Measurements from ENCODE around the gene TGFBR2. TPM values are rescaled to one million over a fixed set of nuclear protein-coding genes. Genes with fewer than 3 reads are reported as not detected.
"Not testable (repeated sequence)": the region's sequence is repeated elsewhere in the genome, so short reads cannot be mapped to it uniquely, and the experiment has no call there.

Gene TGFBR2
- total RNA-seq, 1 experiment from 2014 or later, result 132 TPM

DNA sequence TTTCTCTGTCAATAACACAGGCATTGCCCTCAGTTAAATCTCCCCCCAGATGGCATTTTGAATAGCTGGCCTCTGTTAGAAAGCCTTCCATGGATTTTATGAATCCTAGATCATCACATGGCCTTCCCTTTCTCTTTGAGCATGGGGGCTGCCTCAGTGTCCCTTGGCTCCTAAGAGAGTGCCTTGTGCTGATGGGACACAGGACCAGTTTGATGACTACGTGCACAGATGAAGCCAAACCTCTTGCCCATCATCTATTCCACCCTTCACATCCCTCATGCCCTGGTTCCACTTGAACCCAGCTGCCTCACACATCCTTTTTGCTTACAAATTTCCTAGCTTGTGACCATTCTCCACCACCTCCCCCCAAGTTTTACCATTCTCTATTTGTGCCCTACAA lies 12.9 kb downstream of the TGFBR2 start:
- DNase-seq (ENCODE audit: low read depth), result no peak

DNA sequence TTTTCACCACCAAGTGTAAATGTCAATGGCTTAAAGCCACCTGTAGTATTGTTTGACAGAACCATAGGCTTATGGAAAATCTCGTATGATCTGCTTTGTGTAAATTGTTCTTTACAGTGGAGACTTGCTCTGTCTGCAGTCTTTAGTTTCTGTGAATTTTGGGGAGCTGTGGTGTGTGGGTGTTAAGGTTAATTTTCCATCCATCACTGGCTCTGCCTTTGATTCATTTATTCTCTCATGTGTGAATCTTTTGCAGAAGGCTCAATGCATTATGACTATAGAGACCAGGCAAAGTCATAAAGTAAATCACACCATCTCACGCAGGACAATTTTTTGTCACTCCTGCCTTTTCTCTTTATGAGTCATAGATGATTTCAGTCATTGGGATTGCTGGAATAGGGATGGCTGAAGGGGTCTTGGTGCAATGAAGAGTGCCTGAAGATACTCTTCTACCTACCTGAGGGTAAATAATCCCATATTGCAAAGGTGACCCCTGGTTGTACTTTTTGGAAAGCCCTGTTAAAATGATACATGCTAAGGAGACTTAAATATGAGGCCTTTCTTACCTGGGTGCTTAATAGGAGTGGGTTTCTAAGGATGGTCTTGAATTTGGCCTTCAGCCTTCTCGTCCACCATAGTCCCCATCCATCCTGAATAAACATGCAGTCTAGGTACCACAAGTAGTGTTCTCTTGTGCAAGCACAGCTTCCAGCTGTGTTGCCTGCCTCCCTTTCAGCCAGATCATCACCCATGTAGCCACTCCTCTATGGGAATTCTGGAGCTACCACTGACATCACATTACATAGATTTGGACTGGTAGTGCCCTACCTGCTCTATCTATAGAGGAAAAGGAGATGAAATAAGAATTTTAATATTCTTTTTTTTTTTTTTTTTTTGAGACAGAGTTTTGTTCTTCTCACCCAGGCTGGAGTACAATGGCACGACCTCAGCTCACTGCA lies 14.3 kb downstream of the TGFBR2 start:
- no peak for DNase-seq (ENCODE audit: low read depth)

DNA sequence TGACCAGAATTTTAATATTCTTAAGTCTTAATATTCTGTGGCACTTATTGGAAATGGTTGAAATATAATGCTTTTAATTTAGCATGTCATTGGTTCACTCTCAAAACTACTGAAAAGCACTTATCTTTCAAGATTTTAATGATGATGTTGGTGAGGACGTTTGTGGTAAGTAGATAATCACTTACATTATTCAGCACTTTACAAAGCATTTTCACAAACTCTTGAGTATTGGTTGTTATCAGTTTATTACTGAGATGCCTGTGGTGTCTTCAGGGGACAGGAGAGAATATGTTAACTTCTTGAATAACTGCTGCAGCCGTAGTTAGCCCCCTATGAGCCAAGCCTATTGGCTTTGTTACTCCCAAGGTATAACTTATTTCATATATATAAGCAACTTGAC lies 15.2 kb downstream of the TGFBR2 start:
- no peak for DNase-seq (ENCODE audit: low read depth)

DNA sequence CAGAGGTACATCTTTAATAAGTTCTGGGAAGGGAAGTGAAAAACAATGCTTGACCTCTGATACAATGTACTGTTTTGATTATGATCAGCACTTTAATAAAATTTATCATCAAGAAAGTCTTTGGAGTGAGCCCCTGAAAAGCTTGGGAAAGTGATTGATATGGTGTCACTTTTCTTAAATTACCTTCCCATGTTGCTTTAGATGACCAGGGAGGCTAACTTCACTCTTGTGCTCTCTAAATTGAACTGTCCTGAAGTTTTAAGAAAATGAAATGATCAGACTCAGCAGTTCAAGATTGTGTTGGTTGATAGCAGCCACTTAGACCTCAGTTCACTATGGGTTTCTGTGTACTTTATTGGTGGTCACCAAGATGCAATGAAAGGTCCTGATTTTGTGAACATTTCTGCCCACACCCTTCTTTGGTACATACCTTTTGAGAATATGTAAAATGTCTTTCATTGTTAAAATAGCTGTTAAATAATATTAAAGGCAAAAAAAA lies 15.7 kb downstream of the TGFBR2 start:
- no peak for DNase-seq (ENCODE audit: low read depth)

DNA sequence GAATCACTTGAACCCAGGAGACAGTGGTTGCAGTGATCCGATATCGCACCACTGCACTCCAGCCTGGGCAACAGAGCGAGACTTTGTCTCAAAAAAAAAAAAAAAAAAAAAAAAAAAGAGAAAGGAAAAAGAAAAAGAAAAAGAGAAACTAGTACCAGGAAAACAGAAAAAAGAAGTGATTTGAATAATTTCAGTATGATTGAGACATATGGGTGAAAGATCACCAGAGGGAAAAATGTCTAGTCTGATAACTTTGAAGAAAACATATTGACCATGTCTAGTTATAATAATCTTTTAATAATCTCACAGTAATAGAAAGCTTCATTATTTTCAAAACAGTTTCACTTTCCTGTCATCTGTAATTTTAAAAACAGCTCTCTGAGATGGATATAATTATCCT lies 16.4 kb downstream of the TGFBR2 start:
- DNase-seq (ENCODE audit: low read depth), result no peak

DNA sequence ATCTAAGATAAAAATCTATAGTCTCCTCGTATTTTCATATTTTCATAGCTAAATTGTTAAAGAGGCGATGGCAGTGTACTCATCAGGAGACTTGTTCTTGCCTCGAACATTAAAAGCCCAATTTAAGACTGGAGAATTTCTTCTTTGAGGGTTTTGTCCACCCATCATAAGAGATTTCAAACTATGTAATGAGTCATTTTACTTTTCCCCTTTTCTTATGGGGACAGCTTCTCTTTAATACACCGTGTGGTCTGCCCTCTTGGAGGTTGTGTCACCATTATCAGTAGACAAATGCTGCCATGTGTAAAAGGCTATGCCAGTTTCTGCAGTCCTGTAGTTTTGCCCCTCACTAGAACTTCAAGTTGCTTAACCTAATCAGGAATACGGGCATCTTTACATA lies 16.9 kb downstream of the TGFBR2 start:
- DNase-seq (ENCODE audit: low read depth), result peak; percentile 72

DNA sequence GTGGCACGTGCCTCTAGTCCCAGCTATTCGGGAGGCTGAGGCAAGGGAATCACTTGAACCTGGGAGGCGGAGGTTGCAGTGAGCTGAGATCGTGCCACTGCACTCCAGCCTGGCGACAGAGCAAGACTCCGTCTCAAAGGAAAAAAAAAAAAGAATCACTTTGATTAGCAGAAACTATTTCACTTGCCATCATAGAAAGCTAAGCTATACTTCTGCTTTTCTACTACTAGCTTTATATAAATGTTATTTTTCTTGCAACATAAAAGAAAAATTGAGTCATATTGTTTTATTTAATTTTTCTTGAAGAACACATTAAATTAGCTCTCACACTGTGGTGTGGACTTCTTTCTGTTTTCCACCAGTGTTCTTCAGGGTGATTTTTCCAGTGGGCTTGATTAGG lies 18.1 kb downstream of the TGFBR2 start:
- DNase-seq (ENCODE audit: low read depth), result not testable (repeated sequence)

DNA sequence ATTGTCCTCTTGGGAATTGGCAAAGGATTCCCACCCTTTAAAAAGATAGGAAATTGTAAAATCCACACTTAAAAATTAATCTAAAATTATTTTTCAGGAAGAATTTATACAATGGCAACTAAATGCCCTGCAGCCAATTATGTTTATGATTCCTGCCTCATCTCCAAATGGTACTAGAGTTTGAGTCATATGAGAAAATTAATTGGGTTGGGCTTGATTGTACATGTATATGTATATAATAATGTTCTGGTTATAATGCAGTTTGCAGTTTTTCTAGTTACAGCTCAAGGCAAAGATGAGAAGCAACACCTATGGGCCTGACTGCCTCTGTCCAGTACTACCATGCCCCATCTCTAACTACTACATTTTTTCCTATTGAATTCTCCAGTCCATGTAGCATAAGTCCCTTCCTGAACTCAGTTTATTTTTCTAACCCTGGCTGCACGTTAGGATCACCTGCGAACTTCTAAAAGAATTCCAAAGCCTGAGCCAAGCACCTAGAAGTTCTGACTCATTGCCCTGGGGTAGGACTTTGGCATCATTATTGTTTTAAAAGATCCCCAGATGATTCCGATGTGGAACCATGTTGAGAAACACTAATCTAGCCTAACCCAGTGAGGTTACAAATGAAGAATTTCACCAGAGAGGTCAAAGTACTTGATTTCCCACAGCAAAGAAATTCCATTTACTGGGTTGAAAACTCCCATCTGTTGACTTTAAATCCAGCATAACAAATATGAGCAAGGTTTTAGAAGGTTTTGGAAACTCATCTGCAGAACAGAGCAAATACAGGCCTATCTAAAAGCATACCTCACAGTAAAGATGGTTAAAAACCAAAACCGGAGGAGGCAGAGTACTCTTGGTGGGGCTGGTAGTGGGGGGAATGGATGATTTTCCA lies 19.4 kb downstream of the TGFBR2 start:
- peak; percentile 94 for DNase-seq (ENCODE audit: low read depth)

DNA sequence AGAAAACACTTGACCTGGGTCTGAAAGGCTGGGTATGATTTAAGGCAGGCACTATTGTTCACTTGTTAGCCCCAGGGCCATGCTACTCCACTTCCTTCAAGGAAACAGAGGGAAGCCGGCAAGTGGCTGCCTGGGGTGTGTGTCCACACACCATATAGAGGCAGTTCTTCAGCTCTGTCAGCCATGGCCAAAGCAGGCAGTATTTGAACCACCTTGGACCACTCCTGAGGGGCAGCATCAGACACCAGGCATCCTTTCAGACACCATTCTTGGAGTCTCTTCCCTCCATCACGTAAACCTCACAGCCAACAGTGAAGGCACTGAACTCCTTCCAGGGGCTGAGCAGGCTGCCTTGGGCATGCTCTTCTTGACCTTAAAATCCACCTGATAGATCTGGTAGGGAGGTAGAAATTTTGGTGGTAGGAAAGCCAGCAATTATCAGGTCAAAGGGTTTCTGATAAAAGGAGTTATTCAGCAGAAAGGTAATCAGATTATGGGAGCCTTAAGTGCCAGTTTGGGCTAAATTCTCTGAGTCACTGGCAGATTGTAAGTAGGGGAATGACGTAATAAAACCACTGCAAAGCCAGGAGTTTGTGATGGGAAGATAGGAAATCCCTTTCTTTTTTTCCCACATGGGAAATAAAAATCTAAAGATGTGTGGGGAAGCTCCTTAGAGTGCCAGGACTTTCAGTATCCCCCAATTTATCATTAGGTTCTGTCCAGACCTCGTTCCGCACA lies 20.2 kb downstream of the TGFBR2 start:
- peak; percentile 88 for DNase-seq (ENCODE audit: low read depth)

DNA sequence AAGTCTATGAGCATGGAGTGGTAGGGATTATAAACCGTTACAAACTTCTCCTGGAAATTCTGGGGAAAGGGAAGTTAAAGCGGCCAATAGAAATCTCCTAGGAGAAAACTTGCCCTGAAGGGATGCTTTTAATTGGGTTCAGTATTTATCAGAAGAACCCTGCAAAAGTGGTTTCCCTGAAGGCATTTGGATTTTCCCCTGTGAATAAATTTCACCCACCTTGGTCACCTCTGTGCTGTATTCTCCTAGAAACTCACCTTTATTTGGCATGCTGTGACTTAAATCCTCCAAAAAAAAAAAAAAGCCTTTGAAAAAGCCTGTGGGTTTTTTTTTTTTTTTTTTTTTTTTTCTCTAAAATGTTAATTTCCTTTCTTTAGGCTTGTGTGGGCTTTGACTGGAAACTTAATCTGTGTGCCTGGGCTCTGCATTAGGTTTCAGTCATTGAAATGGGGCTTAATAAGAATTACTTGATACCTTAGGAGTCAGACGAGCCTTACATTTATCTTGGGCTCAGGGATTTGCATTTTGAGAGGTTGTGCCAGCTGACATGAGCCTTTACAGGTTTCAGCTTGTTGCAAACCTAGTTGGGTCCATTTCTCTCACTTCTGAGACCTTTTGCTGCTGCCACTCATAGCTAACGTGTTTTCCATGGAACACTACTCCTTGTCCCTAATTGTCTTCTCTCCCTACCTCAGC lies 22.0 kb downstream of the TGFBR2 start:
- no peak for DNase-seq (ENCODE audit: low read depth)

DNA sequence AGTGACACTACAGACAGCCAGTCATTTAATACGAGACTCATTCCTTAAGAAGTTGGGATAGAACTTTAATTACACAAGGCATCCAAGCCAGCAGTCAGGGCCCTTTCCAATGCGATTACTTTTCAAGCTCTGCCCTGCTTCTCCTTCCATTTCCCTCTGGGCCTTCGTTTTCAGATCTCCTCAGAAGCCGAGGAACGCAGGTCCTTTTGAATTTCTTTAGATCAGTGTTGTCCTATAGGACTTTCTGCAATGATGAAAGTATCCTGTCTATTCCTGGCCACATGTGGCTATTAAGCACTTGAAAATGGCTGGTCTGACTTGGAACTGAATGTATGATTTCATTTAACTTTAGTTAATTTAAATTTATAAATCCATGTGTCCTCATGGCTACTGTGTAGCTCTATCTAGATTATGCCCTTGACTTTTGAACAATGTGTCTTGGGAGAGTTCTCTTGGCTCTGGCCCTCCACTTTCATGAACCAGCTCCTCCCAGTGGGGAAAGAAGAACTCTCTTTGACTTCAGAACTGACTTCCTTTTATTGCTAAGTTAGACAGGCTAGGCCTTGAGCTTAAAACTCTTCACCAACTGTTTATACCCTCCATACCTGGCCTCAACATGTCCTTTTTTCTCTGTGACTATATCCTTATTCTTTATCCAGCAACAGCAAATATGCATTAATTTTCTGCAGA lies 22.6 kb downstream of the TGFBR2 start:
- peak; percentile 56 for DNase-seq (ENCODE audit: low read depth)

DNA sequence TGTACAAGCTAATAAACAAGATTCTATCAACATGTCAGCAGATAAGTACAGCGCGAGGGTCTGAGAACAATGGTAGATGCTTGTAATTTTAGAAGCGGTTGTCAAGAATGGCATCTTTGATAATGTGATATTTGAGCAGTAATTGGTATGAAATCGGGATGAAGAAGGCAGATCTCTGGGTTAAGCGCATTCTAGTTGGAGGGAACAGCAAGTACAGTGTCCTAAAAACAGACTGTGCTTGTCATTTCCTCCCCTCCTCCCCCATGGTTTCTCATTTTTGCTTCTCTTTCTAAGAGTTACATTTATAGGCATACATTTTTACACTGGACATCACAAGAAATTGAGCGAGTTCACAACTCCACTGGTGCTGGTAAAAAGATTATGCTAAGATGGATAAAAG lies 23.3 kb downstream of the TGFBR2 start:
- no peak for DNase-seq (ENCODE audit: low read depth)

DNA sequence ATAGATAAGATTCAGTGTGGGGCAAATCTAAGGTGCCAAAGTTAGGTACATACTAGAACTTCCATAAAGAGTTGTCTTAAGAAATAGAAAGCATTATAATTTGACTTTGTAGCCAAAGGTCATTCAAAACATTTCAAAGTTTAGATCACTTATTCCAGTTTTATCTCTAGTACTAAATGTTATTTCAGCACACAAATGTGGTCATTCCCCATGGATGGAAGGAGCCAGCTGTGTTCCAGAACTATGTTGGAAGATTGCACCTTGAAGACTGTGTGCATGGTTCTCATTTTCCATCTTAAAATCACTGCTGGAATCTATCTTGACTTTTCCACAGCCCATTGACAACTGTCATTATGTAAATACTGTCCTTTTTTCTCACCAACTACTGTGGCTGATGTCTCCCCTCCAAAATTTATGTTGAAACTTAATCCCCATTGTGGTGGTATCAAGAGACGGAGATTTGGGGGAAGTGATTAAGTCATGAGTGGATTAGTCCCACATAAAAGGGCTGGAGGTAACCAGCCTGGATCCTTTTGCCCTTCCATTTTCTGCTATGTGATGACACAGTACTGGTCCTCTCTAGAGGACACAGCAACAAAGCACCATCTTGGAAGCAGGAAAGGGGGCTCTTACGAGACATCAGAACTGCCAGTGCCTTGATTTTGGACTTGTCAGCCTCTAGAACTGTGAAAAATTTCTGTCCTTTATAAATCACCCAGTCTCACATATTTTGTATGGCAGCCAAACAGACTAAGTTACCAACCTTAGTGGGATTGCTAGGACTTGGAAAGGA lies 24.0 kb downstream of the TGFBR2 start:
- peak; percentile 51 for DNase-seq (ENCODE audit: low read depth)

DNA sequence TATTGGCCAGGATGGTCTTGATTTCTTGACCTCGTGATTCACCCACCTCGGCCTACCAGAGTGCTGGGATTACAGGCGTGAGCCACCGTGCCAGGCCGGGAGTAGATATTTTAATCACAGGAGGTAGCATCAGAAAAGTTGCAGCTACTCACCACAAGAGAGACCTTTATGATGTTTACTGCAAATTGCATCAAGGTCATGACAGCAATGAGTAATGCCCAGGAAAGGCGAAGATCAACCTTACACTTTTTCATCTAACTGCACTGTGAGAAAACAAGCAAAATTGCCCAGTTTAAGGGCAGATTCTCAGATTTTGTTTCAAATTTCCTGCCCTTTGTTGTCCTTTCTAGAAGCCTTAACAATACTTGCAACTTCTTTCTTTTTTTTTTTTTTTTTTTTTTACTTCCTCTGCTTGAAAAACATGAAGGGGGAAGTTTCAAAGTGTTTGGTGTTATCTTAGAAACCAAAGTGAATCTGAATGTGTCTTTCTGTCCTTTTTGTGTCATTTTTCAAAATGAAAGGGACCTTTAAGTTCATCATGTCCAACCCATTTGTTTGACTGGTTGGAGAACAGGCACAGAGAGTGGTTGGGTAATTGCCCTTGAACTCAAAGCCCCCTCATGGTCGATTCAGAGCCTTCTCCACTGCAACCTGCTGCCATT lies 25.0 kb downstream of the TGFBR2 start:
- DNase-seq (ENCODE audit: low read depth), result peak; percentile 87

DNA sequence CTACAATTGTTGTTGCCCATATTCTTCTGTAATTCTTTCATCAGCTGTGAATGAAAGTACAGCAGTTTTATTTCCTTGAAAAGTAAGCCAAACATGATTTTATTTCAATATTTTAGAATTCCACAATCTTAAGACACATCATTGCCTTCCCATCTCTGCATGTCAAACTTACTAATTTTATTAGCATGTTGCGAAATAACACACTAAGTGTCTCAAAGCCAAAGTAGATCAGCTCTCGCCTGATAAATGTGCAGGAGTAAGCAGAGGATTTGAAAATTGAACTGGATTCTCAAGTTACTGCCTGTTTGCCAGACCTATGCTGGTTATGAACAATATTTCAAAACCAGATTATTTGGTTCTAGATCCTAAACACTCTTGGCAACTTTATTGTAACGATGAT lies 25.7 kb downstream of the TGFBR2 start:
- DNase-seq (ENCODE audit: low read depth), result no peak

DNA sequence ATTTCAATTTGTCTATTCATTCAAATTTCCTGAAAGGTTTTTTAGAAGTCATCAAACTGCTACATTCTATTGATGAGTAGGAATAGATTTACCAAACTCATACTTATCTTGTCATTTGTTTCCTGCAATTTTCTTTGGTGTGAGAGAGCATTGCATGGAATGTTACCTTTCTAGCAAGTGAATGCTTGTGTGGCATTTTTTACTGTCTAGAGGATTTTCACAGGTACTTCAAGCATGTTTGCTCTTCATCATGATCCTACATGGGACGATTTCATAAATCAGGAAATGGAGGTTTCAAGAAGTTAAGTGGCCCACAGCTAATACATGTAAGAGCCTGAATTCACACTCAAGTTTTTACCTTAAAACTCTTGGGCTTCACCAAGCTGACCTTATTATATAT lies 26.1 kb downstream of the TGFBR2 start:
- DNase-seq (ENCODE audit: low read depth), result no peak

DNA sequence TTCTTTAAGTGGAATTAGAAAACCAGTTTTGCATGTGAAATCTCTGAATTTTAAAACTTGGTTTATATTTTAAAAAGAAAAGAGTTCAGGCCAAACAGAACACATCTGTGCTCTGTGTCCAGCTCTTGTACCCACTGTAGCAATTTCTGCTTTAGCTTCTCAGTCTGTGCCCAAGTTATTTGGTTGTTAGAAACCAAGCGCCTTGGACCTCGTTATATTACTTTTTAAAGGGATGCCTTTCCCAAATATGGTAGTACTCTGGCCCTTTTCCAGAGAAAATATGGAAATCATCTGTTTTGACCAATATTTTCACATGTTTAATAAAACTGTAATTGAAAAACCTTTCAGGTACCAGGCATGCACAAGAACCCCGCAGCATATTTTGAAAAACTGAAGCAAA lies 27.3 kb downstream of the TGFBR2 start:
- no peak for DNase-seq (ENCODE audit: low read depth)

DNA sequence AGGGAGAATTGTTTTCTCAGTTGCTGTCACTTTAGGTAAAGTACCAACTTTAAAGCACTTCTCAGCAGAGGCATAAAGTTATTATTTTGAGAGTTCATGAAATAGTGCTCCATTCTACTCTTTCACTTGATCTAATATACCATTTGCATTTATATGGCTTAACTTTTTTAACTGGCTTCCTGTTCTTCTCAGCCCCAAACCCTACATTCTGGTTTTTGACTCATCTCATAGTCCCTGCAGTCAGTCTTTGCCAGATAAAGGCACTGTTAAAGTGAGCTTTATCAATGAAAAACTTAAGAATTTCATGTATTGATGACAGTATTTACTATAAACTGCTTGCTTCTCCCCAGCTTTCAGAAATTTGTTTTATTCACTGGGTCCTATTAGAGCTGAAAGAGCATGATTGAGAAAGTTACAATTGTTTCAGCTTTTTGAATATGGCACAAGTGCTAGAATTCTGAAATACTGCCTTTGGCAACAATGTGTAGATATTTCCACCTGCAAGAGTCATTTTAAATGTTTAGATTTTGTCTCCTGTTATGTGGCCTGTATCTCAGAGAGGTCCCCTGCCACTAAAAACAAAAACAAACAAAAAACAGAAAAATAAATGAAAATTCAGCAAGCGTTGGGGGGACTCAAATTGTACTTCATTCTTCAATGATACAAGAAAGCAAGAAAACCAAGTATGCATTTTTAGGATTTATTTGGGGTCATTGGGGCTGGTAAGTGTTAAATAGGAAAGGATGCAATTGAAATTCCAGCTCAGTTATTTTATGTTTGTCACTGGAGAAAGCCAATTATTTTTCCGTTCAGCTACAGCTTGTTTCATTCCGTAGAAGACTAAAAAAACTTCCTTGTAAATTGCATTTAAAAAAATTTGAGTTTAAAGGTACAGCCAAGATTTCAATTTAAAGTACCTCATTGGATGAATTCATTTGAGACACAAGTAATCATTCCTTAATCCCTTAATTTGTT lies 28.6 kb downstream of the TGFBR2 start:
- no peak for DNase-seq (ENCODE audit: low read depth)

Measured in RPMI7951 (cell line).